ENCODE results near the gene CLDN6.

Gene CLDN6

GRCh38 chr16:3051494-3051893 lies 33.5 kb upstream of the CLDN6 start:
- peak; percentile 54 to 75 for DNase-seq

DNA sequence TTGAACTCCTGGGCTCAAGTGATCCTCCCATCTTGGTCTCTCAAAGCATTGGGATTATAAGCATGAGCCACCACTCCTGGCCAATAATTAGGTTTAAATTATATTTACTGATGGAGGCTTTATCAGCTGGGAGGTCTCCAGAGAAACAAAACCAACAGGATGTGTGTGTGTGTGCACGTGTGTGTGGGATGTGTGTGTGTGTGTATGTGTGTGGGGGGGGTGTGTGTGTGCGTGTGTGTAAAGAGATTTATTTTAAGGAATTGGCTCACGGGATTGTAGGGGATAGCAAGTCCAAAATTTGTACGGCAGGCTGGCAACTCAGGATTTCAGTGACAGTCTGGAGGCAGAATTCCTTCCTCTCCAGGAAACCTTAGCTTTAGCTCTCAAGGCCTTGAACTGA lies 33.0 kb upstream of the CLDN6 start:
- DNase-seq, result no peak

- peak; percentile 16 to 34 for DNase-seq
Measured at GRCh38 chr16:3050487-3050886, 32.5 kb upstream of the CLDN6 start.

- no peak for DNase-seq
Measured at GRCh38 chr16:3049921-3050481, 32.0 kb upstream of the CLDN6 start.

GRCh38 chr16:3047387-3047720 lies 29.4 kb upstream of the CLDN6 start:
- DNase-seq, result no peak

- DNase-seq, result peak in 1 of 2 donors; percentile 4
Measured at GRCh38 chr16:3046641-3047386, 28.8 kb upstream of the CLDN6 start.

DNA sequence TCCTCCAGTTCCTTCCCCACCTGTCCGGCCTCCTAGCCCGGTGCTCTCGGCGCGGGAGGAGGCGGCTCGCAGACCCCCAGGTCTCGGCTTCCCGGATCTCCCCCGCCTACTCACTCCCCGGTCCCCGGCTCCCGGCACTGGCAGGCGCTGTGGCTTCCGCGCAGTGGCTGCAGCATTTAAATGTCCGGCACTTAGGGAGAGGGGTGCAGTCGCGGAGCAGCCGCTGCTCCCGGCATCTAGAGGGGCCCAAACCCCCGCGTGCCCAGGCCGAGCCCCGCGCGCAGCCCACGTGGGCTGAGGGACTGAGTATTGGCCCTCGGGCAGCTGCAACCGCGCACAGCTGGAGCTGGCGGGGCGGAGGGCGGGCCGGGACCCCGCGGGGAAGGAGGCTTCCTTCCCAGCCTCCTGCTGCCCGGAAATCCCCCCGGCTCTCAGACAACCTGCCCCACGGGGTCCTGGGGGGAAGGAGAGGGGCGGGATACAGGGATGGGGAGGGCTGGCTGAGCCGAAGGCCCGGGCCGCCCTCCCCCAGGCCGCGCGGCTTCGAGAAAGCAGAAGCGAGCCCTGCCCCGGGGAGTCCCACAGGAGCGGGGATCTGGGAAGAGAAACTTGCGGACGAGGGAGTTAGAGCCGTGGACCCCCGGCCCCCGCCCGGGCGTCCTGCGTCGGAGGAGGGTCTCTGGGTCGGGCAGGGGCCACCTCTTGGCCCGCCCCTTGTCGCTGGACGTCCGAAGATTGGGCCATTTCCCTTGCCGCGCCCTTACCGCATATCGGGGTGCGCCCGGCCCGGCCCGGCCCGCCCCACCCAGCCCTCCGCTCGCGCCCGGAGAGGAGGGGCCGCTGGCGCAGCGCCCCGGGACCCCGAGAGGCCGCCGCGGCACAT lies 28.0 kb upstream of the CLDN6 start, which contains the start of gene MMP25:
Gene MMP25 (plus strand): TSS at position 804 of the 883 bp plus-strand sequence. CDS start 357 bp downstream, outside the sequence.
- peak in 1 of 2 donors; percentile 56 for DNase-seq

DNA sequence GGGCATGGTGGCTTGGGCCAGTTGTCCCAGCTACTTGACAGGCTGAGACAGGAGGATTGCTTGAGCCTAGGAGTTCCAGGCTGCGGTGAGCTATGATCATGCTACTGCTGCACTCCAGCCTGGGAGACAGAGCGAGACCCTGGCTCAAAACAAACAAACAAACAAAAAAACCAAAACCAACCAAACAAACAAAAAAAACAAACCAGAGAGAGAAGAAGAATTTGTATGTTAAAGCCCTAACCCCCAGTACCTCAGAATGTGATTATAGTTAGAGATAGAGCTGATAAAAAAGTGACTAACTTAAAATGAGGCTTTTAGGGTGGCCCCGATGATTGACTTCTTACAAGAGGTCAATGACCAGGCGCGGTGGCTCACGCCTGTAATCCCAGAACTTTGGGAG lies 26.7 kb upstream of the CLDN6 start:
- no peak for DNase-seq

DNA sequence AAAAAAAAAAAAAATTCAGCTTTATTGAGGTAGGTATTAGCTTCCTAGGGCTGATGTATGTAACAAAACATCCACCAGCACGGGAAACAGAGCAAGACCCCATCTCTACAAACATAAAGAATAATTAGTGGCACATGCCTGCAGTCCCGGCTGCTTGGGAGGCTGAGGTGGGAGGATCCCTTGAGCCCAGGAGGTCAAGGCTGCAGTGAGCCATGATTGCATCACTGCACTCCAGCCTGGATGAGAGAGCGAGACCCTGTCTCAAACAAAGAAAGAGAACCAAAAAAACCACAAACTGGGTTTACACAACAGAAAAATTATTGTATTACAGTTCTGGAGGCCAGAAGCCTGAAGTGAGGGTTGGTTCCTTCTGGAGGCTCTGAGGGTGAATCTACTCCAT lies 24.4 kb upstream of the CLDN6 start:
- no peak for DNase-seq

DNA sequence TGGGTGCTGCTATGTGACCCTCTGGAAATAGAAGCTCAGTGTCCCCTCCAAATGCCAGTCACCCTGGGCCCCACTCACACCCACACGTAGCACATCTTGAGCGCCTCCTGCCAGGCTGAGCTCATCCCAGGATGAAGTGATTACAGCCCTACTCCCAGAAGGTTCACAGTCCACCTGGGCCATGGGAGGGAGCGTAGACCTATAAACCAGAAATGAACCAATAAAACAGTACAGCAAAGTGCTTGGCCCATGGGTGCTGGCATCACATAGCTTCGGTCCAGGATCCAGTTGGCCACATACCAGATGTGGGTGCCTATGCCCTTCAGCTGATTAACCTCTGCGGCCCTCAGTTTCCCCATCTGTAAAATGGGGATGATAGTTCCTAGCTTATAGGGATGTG lies 20.9 kb upstream of the CLDN6 start:
- DNase-seq, result no peak

DNA sequence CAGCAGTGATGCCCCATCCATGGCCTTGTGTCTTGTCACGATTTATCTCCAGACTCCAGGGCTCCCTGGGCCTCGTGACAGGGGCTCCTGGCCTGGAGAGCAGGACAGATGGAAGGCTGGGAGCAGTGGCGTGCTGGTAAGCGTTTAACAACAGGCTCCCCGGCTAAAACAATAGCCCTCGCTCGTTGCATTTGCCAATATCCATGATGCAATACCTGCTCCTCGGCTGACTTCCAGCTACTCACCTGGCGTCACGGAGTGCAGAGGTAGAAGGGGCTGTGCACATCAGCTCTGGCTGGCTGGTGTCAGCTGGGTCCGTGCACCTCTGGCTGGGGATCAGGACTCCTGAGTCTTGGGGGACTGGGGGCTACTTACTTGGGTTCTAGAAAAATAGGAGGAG lies 20.3 kb upstream of the CLDN6 start:
- no peak for DNase-seq

- no peak for DNase-seq
Measured at GRCh38 chr16:3036726-3037315, 18.8 kb upstream of the CLDN6 start, which contains the start of gene BICDL2. BICDL2 (minus strand) TSS chr16:3036944; CDS start chr16:3035496, 1,448 bp downstream.

GRCh38 chr16:3035972-3036725 lies 18.2 kb upstream of the CLDN6 start:
- DNase-seq, result no peak

DNA sequence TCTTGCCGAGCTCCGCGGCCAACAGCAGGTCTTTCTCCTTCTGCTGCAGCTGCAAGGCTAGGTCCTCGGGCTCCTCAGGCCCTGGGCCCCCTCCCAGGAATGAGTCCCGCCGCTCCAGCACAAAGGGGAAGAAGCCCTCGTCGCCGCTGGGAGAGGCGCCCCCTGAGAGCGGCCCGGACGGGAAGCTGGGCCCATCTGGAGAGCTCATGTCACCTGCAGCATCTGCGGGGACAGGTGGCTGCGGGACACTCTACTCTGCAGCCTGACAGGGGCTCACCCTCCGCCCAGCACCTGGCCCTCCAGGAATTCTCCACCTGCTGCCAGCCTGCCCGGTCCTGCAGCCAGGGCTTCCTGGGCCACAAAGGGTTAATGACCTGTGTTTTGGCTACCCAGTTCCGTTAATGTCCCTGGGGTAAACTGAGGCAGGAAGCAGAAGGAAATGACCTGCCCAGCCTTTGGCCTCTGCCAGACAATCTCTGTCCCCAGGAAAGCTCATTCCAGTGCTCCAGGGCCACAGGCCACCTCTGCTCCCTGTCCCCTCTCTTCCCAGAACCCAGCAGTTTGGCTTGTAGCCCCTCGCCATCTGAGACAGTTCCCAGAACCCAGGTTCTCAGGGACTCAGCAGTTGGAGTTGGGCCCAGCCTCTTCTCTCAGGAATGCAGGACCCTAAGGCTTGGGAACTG lies 17.4 kb upstream of the CLDN6 start:
- DNase-seq, result no peak

DNA sequence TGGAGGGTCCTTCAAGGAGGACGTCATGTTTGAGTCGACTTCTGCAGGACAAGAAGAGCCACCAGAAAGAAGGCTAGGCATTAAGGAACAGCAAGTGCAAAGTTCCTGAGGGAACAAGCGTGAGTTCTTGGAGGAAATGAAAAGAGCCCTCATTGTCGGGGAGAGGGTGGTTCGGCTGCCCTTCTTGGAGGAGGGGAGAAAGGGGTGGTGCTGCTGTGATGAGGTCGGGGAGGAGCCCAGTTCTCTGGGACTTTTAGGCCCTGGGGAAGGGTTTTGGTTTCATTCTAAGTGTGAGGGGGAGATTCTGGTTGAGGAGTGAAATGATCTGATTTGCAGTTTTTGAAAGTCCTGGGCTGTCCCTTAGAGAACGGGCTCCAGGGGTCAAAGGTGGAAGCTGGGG lies 14.6 kb upstream of the CLDN6 start:
- no peak for DNase-seq

DNA sequence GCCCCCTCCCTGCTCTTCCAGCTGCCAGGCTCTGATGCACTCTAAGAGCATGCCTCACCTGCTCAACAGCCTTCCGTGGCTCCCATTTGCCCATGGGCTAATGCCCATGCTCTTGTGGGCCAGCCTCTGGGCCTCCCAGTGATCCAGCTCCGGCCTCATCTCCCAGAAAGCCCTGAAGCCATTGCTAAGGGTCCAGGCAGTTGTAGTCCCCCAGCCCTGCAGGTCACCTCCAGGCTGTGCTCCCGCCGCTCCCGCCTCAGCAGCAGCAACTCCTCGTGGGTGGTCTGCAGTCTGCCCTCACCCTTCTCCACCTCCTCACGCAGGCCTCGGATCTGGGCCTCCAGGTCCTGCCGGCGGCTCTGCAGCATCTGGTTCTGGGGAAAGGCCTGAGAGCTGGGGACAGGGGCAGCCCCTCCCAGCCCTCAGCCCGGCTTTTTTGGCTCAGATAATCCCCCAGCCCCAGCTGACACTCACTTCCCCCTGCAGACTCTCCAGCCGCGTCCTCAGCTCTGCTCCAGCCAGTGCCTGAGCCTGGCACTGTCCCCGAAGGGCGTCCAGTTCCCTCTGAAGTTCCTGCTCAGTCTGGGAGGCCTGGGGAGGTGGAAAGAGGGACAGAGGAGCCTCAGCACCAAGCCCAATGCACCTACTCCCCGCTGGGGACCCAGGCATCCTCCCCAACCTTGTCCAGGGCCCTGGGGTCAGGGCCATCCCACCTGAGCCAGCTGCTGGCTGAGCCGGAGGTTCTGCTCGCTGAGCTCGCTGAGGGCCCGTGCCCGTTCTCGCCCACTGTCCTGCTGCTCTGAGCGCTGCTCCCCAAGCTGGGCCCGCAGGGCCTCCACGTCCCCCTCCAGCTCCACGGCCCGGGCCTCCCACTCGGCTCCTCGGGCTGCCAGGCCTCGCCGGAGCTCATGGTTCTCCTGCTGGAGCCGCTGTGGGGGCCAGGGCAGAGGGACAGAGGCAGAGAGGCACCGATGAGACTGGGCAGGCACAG lies 12.5 kb upstream of the CLDN6 start:
- DNase-seq, result no peak

GRCh38 chr16:3029491-3030221 lies 11.7 kb upstream of the CLDN6 start:
- DNase-seq, result peak in 1 of 2 donors; percentile 59

DNA sequence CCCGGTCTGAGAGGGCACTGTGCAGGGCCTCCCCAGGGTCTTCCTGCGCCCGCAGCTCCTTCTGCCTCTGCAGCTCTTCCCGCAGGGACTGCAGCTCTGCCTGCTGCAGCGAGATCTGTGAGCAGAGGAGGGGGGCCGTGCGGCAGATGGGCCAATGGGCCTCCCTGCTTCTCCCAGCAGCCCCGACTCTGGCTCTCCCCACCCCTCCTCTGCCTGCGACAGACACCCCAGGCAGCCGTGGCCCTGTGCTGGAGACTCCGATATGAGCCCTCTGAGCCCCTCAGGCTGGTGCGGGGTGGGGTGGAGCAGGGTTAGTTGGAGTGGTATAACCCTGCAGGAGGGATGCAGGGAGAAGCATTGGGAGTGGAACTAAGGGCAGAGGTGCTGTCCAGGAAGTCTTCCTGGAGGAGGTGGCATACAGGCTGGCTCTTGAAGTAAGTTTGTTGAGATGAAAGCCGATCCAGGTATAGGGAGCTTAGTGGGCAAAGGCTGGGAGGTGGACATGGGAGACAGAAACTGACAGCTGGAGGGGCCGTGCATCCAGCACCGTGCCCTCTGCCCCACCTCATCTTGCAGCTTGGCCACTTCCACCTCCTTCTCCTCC lies 10.8 kb upstream of the CLDN6 start:
- DNase-seq, result no peak

Measured in inflammatory macrophage (primary cell).